ENCODE measurements around the gene LAD1.

- TF ChIP-seq EZH2 (IDR thresholded peaks at IDR 0.05; ENCODE audit: borderline replicate concordance, insufficient read depth, low read depth, low read length, poor library complexity, severe bottlenecking) = no peak
- TF ChIP-seq CTCF (IDR thresholded peaks at IDR 0.05) = no peak
These were observed 24.8 kb downstream of the LAD1 start for GRCh38 chr1:201374364-201374763.

Measured in B cell (primary cell).